ENCODE results near the gene GBE1. TPM values are rescaled to one million over a fixed set of nuclear protein-coding genes. Genes with fewer than 3 reads are reported as not detected.

Gene GBE1
- polyA plus RNA-seq, 3 donors, result 7.7 to 21.7 (median 19.1) TPM

GRCh38 chr3:81470524-81471278 lies 290.7 kb downstream of the GBE1 start:
- H3K36me3 Mint-ChIP-seq, result no peaks in the 10 kb centered on the region
- Histone ChIP-seq H3K27me3 (ENCODE audit: control insufficient read depth in 2 of 2, insufficient read depth in 2 of 2, low read length in 2 of 2) (no peaks in the 10 kb centered on the region), H3K27ac (ENCODE audit: low read depth in 1 of 2, low read length in 2 of 2) (no peak overlapping the region), H3K4me1 (ENCODE audit: control insufficient read depth in 1 of 2, insufficient read depth in 2 of 2, low read length in 2 of 2) (no peaks in the 10 kb centered on the region), H3K9me3 (replicated peaks in 1 of 2; ENCODE audit: control insufficient read depth in 1 of 2, insufficient read depth in 1 of 2, low read length in 2 of 2) (no peaks in the 10 kb centered on the region), H3K36me3 (replicated peaks in 1 of 2; ENCODE audit: control insufficient read depth in 1 of 2, insufficient read depth in 2 of 2, low read length in 2 of 2) (no peaks in the 10 kb centered on the region), H3K9ac (ENCODE audit: insufficient read depth, low read length, poor library complexity, severe bottlenecking) (no peak overlapping the region), H3K4me3 (replicated peaks in 1 of 3; ENCODE audit: low read depth in 2 of 3, low read length in 3 of 3) (no peak overlapping the region), H2AFZ (ENCODE audit: insufficient read depth, low read depth, low read length, poor library complexity, severe bottlenecking) (no peak overlapping the region), H3K4me2 (replicated peaks; ENCODE audit: extremely low read depth, low read length, poor library complexity, severe bottlenecking) (no peak overlapping the region), H4K20me1 (ENCODE audit: insufficient read depth, low read length) (no peaks in the 10 kb centered on the region), H3K79me2 (ENCODE audit: insufficient read depth, low read length) (no peaks in the 10 kb centered on the region)
- H3K27me3 Mint-ChIP-seq (ENCODE audit: low read depth in 3 of 3), result peaks cover 0 to 2% (median 0%) of the 10 kb centered on the region in 3 donors
- TF ChIP-seq CTCF (IDR thresholded peaks at IDR 0.05), result no peak
- WGBS (ENCODE audit: insufficient coverage), result 100% methylated on average over 2 of the region's 3 CpGs
- H3K27ac Mint-ChIP-seq, result no peak overlapping the region
- intact Hi-C loops (cut with micrococcal nuclease), result no loop called here
- no peak for DNase-seq
- peaks cover 0 to 2% (median 0%) of the 10 kb centered on the region in 7 donors for H3K9me3 Mint-ChIP-seq
- no peaks in the 10 kb centered on the region for H3K4me1 Mint-ChIP-seq
- H3K4me3 Mint-ChIP-seq, result no peak overlapping the region

GRCh38 chr3:81468391-81468790 lies 293.1 kb downstream of the GBE1 start:
- H3K79me2 ChIP-seq (ENCODE audit: insufficient read depth, low read length), result no peaks in the 10 kb centered on the region
- no peaks in the 10 kb centered on the region for H3K9me3 ChIP-seq (replicated peaks in 1 of 2; ENCODE audit: control insufficient read depth in 1 of 2, insufficient read depth in 1 of 2, low read length in 2 of 2)
- H3K9ac ChIP-seq (ENCODE audit: insufficient read depth, low read length, poor library complexity, severe bottlenecking), result no peak overlapping the region
- no peak overlapping the region for H3K4me2 ChIP-seq (replicated peaks; ENCODE audit: extremely low read depth, low read length, poor library complexity, severe bottlenecking)
- no peak overlapping the region for H3K4me3 ChIP-seq (replicated peaks in 1 of 3; ENCODE audit: low read depth in 2 of 3, low read length in 3 of 3)
- no peak for DNase-seq
- 57% methylated on average over 1 of the region's 3 CpGs for WGBS (ENCODE audit: insufficient coverage)
- H4K20me1 ChIP-seq (ENCODE audit: insufficient read depth, low read length), result no peaks in the 10 kb centered on the region
- H3K27ac ChIP-seq (ENCODE audit: low read depth in 1 of 2, low read length in 2 of 2), result no peak overlapping the region
- TF ChIP-seq CTCF (IDR thresholded peaks at IDR 0.05), result no peak
- Mint-ChIP-seq H3K4me1 (no peaks in the 10 kb centered on the region), H3K9me3 (peaks cover 0 to 2% (median 0%) of the 10 kb centered on the region in 7 donors), H3K36me3 (no peaks in the 10 kb centered on the region), H3K27ac (no peak overlapping the region), H3K27me3 (ENCODE audit: low read depth in 3 of 3) (peaks cover 0 to 2% (median 0%) of the 10 kb centered on the region in 3 donors), H3K4me3 (no peak overlapping the region)
- no peaks in the 10 kb centered on the region for H3K4me1 ChIP-seq (ENCODE audit: control insufficient read depth in 1 of 2, insufficient read depth in 2 of 2, low read length in 2 of 2)
- H3K27me3 ChIP-seq (ENCODE audit: control insufficient read depth in 2 of 2, insufficient read depth in 2 of 2, low read length in 2 of 2), result no peaks in the 10 kb centered on the region
- H3K36me3 ChIP-seq (replicated peaks in 1 of 2; ENCODE audit: control insufficient read depth in 1 of 2, insufficient read depth in 2 of 2, low read length in 2 of 2), result no peaks in the 10 kb centered on the region
- intact Hi-C loops (cut with micrococcal nuclease), result no loop called here
- H2AFZ ChIP-seq (ENCODE audit: insufficient read depth, low read depth, low read length, poor library complexity, severe bottlenecking), result no peak overlapping the region

Data from CD14-positive monocyte (primary cell).